ENCODE results near the gene OLFM1. TPM values are rescaled to one million over a fixed set of nuclear protein-coding genes. Genes with fewer than 3 reads are reported as not detected.

OLFM1 gene
- total and polyA plus RNA-seq, 2 donors (not counting 1 experiment from before 2014, with no cell fraction given): 0.07 TPM; not detected in 1

DNA sequence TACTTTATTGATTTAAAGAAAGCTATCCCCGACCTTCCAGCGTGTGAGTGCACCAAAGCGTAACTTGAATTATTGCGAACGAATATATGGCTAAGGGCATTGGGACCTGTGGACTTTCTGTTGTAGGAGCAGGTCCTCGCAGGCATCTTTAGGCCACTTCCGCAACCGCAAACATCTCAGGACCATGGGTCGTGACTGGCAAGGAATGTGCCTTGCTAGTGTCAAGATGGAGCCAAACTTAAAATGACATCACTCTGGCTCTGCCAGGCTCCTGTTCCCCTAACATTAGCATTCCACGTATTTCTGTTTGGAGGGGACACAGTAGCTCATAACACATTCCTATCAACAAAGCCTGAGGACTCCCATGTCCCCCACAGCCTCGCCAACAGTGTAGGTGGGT lies 44.1 kb upstream of the OLFM1 start:
- H3K4me1 Mint-ChIP-seq: no peaks in the 10 kb centered on the region
- Histone ChIP-seq H3K9me3 (ENCODE audit: control extremely low read depth in 1 of 3, control insufficient read depth in 2 of 3, insufficient read depth in 1 of 3, low read length in 2 of 3) (no peaks in the 10 kb centered on the region), H4K20me1 (ENCODE audit: control insufficient read depth, insufficient read depth, low read length, poor library complexity, severe bottlenecking) (no peaks in the 10 kb centered on the region), H3K4me2 (replicated peaks; ENCODE audit: low read depth, low read length, poor library complexity, severe bottlenecking) (no peak overlapping the region), H3K9ac (ENCODE audit: low read length) (no peak overlapping the region), H3K27ac (ENCODE audit: low read length in 2 of 2) (no peak overlapping the region), H3K4me3 (ENCODE audit: control extremely low read depth in 1 of 5, extremely low read depth in 1 of 5, insufficient read depth in 1 of 5, low read depth in 2 of 5, low read length in 4 of 5) (no peak overlapping the region), H3K27me3 (replicated peaks in 1 of 4; ENCODE audit: control extremely low read depth in 1 of 4, control insufficient read depth in 3 of 4, insufficient read depth in 4 of 4, low read length in 3 of 4) (peaks cover 0 to 3% (median 0%) of the 10 kb centered on the region in 4 experiments), H3K4me1 (ENCODE audit: control insufficient read depth in 2 of 2, insufficient read depth in 2 of 2, low read length in 2 of 2) (no peaks in the 10 kb centered on the region), H2AFZ (ENCODE audit: insufficient read depth, low read depth, low read length, poor library complexity, severe bottlenecking) (no peak overlapping the region), H3K79me2 (ENCODE audit: control insufficient read depth, insufficient read depth, low read length) (no peaks in the 10 kb centered on the region), H3K36me3 (replicated peaks in 1 of 2; ENCODE audit: control extremely low read depth in 1 of 2, control insufficient read depth in 1 of 2, extremely low read depth in 1 of 2, insufficient read depth in 2 of 2, low read length in 1 of 2) (no peaks in the 10 kb centered on the region)
- ChIA-PET CTCF (interaction anchor here (0.6 kb wide), 1 partner anchor 17 kb away, joined by 3 read pairs; no protein-coding TSS in a partner anchor), POLR2A (no interaction called here)
- H3K4me3 Mint-ChIP-seq: no peak overlapping the region
- no peak overlapping the region for H3K27ac Mint-ChIP-seq
- peaks cover 29% of the 10 kb centered on the region for H3K27me3 Mint-ChIP-seq
- H3K9me3 Mint-ChIP-seq (ENCODE audit: insufficient read depth): no peaks in the 10 kb centered on the region
- 89% methylated on average over 9 of the region's 11 CpGs for WGBS (ENCODE audit: insufficient coverage)
- ATAC-seq (ENCODE audit: low read depth): no peak
- intact Hi-C loops (cut with micrococcal nuclease): no loop called here
- no peak for DNase-seq
- TF ChIP-seq CTCF (IDR thresholded peaks at IDR 0.05) (no peak), EZH2 (IDR thresholded peaks at IDR 0.05; ENCODE audit: borderline replicate concordance, insufficient read depth, low read depth, low read length, poor library complexity, severe bottlenecking) (no peak)

- Histone ChIP-seq H3K79me2 (ENCODE audit: control insufficient read depth, insufficient read depth, low read length) (no peaks in the 10 kb centered on the region), H3K4me3 (ENCODE audit: control extremely low read depth in 1 of 5, extremely low read depth in 1 of 5, insufficient read depth in 1 of 5, low read depth in 2 of 5, low read length in 4 of 5) (no peak overlapping the region), H3K27me3 (replicated peaks in 1 of 4; ENCODE audit: control extremely low read depth in 1 of 4, control insufficient read depth in 3 of 4, insufficient read depth in 4 of 4, low read length in 3 of 4) (peaks cover 0 to 3% (median 0%) of the 10 kb centered on the region in 4 experiments), H3K27ac (ENCODE audit: low read length in 2 of 2) (no peak overlapping the region), H2AFZ (ENCODE audit: insufficient read depth, low read depth, low read length, poor library complexity, severe bottlenecking) (no peak overlapping the region), H3K36me3 (replicated peaks in 1 of 2; ENCODE audit: control extremely low read depth in 1 of 2, control insufficient read depth in 1 of 2, extremely low read depth in 1 of 2, insufficient read depth in 2 of 2, low read length in 1 of 2) (no peaks in the 10 kb centered on the region), H3K4me1 (ENCODE audit: control insufficient read depth in 2 of 2, insufficient read depth in 2 of 2, low read length in 2 of 2) (no peaks in the 10 kb centered on the region), H3K9ac (ENCODE audit: low read length) (no peak overlapping the region), H4K20me1 (ENCODE audit: control insufficient read depth, insufficient read depth, low read length, poor library complexity, severe bottlenecking) (no peaks in the 10 kb centered on the region), H3K9me3 (ENCODE audit: control extremely low read depth in 1 of 3, control insufficient read depth in 2 of 3, insufficient read depth in 1 of 3, low read length in 2 of 3) (no peaks in the 10 kb centered on the region), H3K4me2 (replicated peaks; ENCODE audit: low read depth, low read length, poor library complexity, severe bottlenecking) (no peak overlapping the region)
- no peak overlapping the region for H3K27ac Mint-ChIP-seq
- ATAC-seq (ENCODE audit: low read depth) (no peak), DNase-seq (no peak)
- CTCF ChIA-PET: no interaction called here
- H3K4me1 Mint-ChIP-seq: no peaks in the 10 kb centered on the region
- no peak overlapping the region for H3K4me3 Mint-ChIP-seq
- POLR2A ChIA-PET: no interaction called here
- intact Hi-C loops (cut with micrococcal nuclease): no loop called here
- peaks cover 24% of the 10 kb centered on the region for H3K27me3 Mint-ChIP-seq
- TF ChIP-seq CTCF (IDR thresholded peaks at IDR 0.05): no peak
- WGBS (ENCODE audit: insufficient coverage): 93% methylated on average over 25 of the region's 25 CpGs
- no peaks in the 10 kb centered on the region for H3K9me3 Mint-ChIP-seq (ENCODE audit: insufficient read depth)
These were observed 42.1 kb upstream of the OLFM1 start for GRCh38 chr9:135045264-135045927.
